Measurements from ENCODE around the gene ABCA3.

DNA sequence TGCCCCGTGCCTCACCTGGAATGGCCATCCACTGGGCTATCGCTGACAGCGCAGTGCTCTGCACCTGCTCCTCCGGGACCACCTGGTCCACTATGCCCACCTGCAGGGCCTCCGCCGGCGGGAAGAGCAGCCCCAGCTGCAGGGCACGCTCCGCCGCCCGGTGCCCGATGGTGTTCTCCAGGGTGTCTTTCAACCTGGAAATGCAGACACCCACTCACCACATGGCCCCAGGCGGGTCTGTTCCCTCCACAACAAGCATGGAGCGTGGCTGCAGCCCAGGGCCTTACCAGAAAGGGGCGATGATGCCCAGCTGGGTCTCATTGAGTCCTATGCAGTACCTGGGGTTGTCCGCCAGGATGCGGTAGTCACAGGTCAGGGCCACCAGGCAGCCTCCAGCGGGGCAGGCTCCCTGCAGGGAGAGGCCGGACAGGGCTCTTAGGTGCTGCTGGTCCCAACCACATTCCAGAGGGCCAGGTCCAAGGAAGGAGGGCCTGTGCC is 97.4 kb downstream of the ABCA3 start:
- no peak for TF ChIP-seq POLR2A (IDR thresholded peaks at IDR 0.05)
- TF ChIP-seq, protein P1, sequence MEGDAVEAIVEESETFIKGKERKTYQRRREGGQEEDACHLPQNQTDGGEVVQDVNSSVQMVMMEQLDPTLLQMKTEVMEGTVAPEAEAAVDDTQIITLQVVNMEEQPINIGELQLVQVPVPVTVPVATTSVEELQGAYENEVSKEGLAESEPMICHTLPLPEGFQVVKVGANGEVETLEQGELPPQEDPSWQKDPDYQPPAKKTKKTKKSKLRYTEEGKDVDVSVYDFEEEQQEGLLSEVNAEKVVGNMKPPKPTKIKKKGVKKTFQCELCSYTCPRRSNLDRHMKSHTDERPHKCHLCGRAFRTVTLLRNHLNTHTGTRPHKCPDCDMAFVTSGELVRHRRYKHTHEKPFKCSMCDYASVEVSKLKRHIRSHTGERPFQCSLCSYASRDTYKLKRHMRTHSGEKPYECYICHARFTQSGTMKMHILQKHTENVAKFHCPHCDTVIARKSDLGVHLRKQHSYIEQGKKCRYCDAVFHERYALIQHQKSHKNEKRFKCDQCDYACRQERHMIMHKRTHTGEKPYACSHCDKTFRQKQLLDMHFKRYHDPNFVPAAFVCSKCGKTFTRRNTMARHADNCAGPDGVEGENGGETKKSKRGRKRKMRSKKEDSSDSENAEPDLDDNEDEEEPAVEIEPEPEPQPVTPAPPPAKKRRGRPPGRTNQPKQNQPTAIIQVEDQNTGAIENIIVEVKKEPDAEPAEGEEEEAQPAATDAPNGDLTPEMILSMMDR (IDR thresholded peaks at IDR 0.05): no peak
